Epithelial cell of proximal tubule (primary cell): ENCODE measurements around the gene CUX1. TPM values are rescaled to one million over a fixed set of nuclear protein-coding genes. Genes with fewer than 3 reads are reported as not detected.

Experiments
- DNase-seq: peaks from one replicate; pipeline ENCODE4 v3.0.0-alpha.2; 2011; ENCODE audit warnings: low read depth
- H3K4me3 ChIP-seq: 2 replicates; pipeline ENCODE4 v1.5.1; 2011; ENCODE audit warnings: low read depth, mild to moderate bottlenecking, low read length
- total RNA-seq: library from RNA; depleted of rRNA; stranded (reverse); fragments of >200 nt; gene quantifications from 2 replicates; pipeline ENCODE4 v1.2.3, GENCODE V29; 2015
- TF ChIP-seq, protein P1 (sequence below): conservative IDR thresholded peaks from 2 replicates; pipeline ENCODE4 v1.5.1; 2012; ENCODE audit warnings: low read depth, mild to moderate bottlenecking, low read length

The CUX1 gene
- total RNA-seq, 1 donor from 2014 or later = 37.3 TPM

DNA sequence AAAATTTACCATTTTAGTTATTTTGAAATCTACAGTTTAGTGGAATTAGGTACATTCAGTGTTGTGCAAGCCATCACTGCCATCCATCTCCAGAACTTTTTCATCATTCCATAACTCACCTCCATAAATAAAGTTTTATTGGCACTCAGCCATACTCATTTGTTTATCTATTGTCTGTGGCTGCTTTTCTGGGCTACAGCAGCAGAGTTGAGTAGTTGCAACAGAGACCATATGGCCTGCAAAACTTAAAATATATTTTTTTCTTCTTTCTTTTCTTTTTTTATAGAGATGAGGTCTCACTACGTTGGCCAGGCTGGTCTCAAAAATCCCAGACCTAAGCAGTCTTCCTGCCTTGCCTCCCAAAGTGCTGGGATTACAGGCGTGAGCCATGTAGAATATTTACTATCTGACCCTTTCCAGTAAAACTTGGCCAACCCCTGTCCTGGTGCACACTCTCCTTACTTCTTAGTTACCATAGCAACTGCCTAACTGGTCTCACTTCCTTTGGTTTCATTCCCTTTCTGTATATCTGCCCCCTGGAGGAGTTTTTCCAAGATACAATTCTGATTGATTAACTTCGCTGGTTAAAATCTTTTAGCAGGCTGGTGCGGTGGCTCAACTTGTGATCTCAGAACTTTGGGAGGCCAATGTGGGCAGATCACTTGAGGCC, 133.2 kb downstream of the CUX1 start:
- TF ChIP-seq, protein P1, sequence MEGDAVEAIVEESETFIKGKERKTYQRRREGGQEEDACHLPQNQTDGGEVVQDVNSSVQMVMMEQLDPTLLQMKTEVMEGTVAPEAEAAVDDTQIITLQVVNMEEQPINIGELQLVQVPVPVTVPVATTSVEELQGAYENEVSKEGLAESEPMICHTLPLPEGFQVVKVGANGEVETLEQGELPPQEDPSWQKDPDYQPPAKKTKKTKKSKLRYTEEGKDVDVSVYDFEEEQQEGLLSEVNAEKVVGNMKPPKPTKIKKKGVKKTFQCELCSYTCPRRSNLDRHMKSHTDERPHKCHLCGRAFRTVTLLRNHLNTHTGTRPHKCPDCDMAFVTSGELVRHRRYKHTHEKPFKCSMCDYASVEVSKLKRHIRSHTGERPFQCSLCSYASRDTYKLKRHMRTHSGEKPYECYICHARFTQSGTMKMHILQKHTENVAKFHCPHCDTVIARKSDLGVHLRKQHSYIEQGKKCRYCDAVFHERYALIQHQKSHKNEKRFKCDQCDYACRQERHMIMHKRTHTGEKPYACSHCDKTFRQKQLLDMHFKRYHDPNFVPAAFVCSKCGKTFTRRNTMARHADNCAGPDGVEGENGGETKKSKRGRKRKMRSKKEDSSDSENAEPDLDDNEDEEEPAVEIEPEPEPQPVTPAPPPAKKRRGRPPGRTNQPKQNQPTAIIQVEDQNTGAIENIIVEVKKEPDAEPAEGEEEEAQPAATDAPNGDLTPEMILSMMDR = peak; percentile 53
- peak; percentile 56 for DNase-seq
- H3K4me3 ChIP-seq = no peak overlapping the region

DNA sequence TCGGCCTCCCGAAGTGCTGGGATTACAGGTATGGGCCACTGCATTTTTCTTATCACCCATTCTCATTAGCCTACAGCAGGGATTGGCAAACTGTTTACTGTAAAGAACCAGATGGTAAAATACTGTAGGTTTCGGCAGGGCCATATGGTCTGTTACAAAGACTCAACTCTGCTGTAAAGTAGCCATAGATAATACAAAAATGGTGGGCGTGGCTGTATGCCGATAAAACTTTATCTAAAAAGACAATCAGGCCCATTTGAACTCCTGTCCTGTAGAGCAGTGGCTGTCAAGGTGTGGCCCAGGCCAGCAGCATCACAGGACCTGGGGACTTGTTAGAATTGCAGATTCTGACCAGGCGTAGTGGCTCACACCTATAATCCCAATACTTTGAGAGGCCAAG, 134.3 kb downstream of the CUX1 start:
- TF ChIP-seq, protein P1 = no peak
- no peak overlapping the region for H3K4me3 ChIP-seq
- DNase-seq = no peak

DNA sequence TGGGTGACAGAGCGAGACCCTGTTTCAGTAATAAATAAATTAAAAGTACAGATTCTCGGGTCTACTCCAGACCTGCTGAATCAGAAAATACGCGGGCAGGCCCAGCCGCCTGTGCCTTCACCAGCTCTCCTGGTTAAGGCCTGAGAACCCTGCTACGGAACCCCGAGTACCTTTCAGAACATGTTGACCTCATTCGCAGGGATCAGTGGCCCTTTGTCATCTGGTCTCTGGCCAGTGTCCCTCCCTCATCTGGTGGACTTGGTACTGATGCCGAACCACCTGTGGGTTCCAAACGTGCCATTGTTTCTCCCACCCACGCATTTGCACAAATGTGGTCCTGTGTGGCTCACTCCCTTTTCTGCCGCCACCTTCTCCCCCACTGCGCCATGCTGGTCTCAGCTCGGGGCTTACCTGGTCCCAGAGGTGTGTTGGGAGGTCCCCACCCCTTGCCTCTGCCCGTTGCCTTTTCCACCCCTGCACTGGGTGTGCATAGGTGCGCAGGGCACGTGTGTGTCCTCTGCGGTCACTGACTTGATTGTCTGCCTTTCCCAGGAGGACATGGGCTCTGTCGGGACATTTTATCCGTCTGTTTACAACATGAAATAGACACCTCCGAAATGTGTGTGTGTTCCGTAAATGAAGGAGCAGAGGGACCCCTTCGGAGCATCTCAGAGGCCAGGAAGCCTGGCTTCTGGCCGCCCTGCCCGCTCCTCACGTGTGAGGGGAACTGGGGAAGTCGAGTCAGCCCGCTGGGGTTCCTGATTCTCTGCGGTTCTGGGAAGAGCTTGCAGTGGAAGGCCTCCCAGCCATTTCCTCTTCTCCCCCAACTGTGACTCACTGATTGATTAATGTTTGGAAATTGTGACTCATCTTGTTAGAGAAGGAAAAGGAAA, 135.2 kb downstream of the CUX1 start:
- TF ChIP-seq, protein P1 = no peak
- H3K4me3 ChIP-seq = no peak overlapping the region
- DNase-seq = no peak

DNA sequence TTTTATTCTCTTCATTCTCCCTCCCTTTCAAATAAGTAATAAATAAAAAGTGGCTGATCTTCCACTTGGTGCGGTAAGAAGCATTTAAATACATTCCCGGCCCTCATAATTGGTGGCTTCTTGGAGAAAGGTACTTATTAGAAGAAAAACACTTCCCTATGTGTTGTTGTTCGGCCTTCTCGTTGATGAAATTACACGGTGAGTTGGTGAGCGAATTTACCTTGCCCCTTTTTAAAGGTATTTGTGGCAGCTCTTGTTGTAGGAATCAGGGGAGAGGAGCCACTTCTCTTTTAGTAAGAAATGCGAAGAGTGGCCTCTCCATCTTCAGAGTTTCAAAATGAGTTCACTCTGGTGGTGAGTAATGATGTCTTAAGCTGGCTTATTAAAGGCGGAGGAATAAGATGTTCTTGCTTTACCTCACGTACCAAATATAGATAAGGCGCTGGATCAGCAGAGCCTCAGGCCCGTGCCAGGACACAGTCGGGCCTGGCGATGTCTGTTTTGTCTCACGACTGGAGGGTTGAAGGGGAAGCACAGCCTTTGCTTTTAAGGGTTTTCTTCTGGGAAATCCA, 135.9 kb downstream of the CUX1 start:
- TF ChIP-seq, protein P1 = no peak
- DNase-seq = no peak

DNA sequence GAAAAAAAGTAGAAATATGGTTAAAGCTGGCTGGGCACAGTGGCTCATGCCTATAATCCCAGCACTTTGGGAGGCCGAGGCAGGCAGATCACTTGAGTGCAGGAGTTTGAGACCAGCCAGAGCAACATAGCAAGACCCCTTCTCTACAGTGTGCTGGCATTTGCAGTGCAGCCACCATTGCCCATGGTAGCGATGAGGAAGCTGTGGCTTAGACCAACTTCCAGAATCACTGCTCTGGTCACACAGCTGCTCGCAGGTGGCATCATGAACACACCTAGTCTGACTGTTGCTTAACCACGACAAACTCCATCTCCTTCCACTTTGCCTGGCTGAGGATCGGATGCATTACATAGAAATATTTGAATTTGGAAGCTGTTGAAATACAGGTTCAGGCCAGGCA, 137.1 kb downstream of the CUX1 start:
- DNase-seq = no peak
- H3K4me3 ChIP-seq = no peak overlapping the region
- TF ChIP-seq, protein P1 = no peak

More for the DNA sequence above, 135.9 kb downstream of the CUX1 start:
- no peak overlapping the region for H3K4me3 ChIP-seq

DNA sequence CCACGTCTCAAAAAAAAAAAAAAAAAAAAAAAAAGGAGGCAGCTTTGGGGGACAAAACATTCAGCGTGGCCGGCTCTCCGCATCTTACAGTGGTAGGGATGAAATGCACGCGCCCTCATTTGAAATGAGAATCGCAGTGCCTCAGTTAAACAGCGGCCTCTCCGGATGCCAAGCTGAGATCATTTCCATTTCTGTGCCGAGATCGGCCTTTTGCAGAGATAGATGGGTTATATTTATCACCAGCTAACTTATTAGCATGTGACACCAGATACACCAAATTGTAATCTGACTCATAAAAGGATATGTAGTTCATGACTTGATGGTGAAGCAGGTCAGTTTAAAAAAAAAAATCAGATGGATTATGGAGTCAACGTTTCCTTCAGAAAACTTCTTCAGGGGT, 138.7 kb downstream of the CUX1 start:
- no peak for DNase-seq
- no peak overlapping the region for H3K4me3 ChIP-seq
- TF ChIP-seq, protein P1 = no peak
